NCI-H1092 (cell line): Measurements from ENCODE around the gene DISP3.

Experiments used
- DNase-seq: peaks from one replicate; lab custom pipeline; 2025; lab: John Stamatoyannopoulos, UW

DISP3 gene

DNA sequence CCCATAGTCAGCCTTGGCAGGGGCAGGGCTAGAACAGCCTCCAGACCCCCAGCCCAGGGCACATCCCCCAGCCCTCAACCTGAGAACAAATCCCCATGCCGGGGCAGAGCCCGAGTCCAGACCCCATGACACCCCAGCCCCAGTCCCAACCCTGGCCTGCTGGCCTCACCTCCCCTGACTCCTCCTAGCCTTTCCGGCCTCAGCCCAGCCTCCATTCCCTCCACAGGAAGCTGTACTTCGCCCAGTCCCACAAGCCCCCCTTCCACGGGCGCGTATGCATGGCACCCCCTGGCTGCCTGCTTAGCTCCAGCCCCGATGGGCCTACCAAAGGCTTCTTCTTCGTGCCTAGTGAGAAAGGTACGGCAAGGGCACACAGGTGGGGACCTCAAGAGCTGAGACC lies 50.4 kb downstream of the DISP3 start:
- DNase-seq, result no peak

DNA sequence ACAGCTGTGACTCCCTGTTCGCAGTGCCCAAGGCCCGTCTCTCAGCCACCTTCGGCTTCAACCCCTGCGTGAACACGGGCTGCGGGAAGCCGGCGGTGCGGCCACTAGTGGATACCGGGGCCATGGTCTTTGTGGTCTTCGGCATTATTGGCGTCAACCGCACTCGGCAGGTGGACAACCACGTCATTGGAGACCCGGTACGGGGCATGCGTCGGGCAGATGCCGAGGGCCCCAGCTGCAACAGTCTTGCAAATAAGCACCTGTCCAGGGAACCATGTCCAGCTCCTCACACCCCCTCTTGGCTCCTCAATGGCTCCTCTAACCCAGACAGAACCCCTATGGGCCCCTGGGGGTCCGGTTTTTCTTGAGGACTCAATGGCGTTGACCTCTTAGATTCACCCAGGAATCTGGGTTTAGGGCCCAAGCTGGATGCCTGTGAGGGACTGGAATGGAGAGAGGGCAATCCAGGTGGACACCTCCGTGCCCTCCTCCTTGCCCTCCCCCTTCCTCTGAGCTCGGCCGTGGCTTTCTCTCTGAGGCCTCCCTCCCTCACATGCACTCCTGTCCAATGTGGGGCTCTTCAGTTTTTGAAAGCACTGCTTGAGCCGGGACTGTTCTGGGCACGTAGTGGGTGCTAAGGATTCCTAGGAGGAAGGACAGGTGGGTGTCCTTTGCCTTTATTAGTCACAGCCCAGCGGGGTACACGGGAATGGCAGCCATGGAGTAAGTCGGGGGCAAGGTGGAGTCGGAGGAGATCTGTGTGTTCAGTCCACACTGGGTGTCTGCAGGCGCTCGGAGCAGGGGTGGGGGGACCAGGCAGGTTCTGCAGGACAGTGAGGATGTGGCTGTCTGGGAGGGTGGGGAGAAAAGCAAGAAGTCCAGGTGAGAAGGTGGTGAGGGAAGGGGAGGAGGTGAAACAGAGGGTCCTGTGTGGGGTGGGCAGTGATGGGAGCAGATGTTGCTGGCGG lies 51.1 kb downstream of the DISP3 start:
- no peak for DNase-seq

DNA sequence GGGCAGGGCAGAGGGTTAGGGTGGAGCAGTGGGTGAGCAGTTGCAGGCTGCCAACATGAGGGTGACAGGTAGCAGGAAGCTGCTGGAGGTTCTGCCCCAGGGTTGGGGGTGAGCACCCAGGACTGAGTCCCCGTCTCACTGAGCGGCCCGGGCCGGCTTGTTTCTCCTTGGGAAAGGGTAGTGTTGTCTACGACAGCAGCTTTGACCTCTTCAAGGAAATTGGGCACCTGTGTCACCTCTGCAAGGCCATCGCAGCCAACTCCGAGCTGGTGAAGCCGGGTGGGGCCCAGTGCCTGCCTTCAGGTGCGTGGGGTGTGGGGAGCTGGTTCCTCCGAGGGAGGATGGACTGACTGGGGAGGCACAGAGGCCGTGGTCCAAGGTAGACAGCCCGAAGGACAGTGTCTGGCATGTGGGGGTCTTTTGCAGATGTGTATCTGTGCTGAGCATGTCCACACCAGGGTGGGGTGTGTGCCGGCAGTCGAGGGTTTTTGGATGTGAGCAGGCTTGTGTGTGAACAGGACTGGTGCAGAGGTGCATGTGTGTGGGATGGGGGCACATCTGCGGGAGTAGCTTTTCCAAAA lies 51.9 kb downstream of the DISP3 start:
- DNase-seq, result no peak

DNA sequence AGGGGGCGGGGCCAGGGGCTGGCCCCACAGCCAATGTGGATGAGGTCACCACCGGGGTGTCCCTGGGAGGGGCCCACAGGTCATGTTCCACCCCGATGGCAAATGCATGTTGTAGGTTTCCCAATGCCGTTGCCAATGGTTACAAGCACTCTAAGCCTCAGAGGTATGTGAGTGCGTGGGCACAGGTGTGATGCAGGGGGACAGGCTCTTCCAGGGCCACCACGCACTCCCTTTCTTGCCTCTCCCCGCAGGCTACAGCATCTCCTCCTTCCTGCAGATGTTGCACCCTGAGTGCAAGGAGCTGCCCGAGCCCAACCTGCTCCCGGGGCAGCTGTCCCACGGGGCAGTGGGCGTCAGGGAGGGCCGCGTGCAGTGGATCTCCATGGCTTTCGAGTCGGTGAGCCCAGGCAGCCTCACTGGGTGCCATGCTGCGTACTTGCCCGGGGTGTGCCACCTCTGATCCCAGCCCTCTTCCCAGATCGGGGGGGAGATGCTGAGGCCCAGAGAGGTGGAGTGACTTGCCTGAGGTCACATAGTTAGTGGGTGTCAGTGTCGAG lies 52.4 kb downstream of the DISP3 start:
- DNase-seq, result no peak

DNA sequence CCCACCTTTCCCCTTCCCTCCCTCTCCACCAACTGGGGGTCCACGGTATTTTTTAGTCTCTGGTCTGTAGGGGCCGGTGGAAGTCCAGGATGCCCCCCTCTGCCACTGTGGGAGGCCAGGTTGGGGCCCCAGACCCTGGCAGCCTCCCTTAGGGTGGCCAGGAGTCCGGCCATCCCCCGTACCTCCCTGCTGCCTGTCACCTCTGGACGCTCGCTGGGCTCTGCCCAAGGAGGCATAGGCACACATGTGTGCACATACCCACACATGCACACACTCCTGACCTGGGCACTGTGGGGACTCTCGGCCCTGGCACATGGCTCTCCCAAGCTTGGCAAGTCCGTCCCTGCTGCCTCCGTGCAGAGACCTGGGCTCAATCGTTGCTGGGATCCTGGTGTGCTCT lies 53.0 kb downstream of the DISP3 start:
- no peak for DNase-seq

DNA sequence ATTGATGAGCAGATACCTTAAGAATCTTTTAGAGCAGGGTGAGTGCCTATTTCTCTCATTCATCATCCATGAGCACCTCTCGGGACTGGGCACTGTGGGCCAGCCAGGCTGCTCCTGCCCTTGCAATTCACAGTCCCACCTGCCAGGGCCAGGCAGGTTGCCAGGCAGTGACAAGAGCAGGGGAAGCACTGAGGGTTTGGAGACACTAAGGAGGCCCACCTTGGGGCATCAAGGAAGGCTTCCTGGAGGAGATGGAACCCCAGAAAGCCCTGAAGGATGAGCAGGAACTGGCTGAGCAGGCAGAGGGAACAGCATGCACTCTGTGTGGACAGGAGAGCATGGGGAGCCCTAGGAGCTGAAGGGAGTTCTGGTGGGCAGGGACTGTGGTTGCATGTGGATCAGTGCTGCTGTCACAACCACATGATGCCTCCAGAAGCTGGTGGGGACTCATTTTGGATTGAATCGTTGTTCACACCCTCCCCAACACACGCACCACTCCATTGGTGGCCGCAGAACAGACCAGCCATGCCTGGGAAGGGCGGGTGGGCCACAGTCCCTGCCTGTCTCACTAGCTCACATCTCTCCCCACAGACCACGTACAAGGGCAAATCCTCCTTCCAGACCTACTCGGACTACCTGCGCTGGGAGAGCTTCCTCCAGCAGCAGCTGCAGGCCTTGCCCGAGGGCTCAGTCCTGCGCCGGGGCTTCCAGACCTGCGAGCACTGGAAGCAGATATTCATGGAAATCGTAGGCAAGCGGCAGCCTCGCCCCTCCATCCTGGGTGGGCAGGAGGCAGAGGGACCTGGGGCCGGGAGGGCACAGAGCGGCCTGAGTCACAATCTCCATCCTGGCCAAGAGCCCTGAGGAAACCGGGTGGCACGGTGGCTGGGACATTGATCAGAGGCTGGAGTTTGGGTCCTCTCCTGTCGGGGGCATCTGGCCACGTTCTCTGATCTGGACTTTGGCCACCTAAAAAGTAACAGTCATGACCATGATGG lies 55.1 kb downstream of the DISP3 start:
- DNase-seq, result no peak

DNA sequence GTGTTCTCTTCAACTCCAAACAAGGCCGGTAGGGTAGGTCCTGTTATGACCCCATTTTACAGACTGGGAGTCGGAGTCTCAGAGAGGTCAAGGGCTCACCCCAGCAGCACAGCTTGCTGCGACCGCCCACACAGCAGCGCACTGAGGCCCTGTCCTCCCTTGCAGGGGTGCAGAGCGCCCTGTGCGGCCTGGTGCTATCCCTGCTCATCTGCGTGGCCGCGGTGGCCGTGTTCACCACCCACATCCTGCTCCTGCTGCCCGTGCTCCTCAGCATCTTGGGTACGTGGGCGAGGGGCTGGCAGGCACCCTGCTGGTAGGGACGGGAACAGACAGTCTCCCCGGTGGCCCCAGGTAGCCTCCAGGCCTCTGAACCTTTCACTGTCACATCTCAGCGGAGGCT lies 55.9 kb downstream of the DISP3 start:
- DNase-seq, result no peak

DNA sequence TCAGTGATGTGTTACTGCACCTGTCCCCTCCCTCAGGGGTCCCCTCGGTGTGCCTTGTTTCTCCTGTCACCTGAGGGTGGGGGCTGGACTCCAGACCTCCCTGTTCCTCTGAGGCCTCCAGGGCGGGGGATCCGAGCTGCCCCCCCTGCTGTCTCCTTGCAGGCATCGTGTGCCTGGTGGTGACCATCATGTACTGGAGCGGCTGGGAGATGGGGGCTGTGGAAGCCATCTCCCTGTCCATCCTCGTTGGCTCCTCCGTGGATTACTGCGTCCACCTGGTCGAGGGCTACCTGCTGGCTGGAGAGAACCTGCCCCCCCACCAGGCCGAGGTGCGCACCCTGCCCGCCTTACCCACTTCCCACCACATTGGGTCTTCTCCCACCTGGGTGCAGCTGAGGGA lies 56.4 kb downstream of the DISP3 start:
- no peak for DNase-seq

DNA sequence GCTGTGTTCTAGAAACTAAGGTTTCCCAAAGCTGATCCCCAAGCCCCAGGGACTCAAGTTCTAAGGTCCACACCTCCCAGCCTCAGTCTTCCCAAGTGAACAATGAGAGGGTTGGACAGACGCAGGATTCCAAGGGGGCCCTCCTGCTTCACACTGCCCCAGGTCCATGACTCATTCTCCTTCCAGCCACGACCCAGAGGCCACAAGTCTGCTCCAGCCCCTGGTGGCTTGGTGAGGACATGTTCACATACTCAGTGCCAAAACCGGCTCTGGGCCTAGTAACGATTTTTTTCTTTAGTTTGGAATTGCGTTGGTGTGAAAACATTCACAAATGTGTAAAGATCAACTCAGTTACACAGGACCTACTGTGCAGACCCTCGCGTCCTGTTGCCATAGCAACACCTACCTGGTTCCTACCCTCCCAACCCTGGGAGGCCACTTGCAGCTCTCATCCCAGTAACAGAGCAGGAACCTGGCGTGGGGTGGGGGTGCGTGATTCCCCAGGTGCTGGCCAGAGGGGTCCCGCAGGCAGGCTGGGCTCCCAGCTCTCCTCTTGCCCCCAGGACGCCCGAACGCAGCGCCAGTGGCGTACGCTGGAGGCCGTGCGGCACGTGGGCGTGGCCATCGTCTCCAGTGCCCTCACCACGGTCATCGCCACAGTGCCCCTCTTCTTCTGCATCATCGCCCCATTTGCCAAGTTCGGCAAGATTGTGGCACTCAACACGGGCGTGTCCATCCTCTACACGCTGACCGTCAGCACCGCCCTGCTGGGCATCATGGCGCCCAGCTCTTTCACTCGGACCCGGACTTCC lies 57.0 kb downstream of the DISP3 start:
- no peak for DNase-seq

DNA sequence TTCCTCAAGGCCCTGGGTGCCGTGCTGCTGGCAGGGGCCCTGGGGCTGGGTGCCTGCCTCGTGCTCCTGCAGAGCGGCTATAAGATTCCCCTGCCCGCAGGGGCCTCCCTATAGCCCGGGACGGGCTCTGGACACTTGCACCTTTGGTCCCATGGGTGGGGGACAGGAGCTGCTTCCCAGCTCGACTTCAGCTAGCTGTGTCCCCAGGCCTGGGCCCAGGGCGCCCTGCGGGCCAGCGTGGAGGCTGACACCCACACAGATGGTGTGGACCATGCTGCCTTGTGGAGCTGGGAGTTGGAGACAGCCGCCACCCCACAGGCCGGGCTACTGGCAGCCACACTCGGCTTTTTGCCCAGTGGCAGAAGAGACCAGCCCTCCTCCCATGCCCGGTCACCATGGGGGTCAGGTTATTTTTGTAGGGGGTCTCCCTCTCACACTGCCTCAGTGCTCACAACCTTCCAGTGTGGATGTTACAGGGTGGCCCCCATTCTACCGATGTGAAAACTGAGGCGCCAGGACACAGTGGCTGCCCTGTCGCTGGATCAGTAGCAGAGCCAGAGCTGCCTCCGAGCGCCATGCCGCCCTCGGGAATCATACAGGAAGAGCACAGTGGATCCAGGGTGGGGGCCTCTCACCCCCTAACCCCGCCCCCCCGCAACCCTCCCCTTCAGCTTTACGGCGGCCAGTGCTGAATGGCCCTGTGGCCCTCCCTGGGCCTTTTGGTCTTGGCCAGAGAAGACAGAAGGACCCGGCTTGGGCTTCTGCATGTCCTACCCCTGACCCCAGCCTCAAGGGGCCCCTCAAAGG lies 57.8 kb downstream of the DISP3 start:
- no peak for DNase-seq

DNA sequence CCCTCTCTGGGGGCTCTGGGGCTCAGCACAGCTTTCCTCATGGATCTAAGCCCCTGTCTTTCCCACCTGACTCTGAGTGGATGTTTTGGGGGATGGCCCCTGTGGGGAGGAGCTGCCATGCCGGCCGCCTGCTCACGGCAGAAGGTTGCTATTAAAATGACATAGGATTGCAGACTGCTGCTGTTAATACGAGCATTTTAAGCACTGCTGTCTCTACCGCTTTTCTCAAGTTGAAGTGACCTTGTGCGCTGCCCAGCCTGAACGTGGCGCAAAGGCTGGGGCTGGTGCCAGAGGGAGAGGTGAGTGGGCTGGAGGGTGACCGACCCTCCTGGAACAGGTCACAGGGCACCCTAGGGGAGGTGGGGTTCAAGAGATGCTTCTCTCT lies 58.4 kb downstream of the DISP3 start:
- DNase-seq, result no peak

DNA sequence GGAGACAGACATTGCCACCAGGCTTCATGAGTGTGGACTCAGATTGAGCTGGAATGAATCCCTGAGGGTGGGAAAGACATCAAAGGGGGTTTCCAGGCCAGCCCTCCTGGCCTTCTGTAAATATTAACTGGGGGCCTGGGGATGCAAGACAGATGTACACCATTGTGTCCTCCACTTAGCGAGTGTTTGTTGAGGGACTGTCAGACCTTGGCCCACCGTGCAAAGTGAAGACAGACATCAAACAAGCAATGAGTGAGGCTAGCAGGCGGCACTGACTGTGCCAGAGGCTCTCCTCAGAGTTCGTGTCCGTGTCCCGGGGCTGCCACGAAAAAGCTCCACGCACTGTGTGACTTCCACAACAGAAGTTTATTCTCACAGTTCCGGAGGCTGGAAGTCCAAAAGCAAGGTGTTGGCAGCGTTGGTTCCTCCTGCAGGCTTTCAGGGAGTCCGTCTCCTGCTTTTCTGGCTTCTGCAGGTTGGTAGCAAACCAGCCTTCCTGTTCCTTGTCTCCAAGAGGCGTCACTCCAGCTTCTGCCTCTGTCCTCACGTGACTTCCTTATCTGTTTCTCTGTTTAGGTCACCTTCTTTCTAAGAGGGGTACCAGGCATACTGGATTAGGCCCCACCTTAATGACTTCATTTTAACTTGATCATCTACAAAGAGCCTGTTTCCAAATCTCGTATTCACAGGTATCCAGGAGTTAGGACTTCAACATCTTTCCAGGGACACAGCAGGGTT lies 59.1 kb downstream of the DISP3 start:
- no peak for DNase-seq

DNA sequence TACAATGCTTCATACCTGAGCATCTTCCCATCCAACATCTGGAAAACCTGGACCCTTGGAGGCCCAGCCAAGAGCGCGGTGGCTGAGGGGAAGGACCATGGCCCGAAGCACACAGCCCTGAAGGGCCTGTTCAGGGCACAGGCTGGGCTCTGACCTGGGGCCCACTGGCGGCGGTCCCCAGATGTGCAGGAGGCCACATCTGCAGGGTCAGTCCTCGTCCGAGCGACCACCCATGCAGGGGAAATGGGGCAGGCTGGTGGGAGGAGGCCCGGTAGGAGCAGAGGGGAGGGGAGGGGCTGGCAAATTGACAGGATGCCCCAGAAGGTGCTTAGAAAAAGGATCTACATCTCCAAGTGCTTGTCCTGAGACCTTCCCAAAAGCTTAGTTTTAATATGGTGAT lies 59.9 kb downstream of the DISP3 start:
- DNase-seq, result no peak

DNA sequence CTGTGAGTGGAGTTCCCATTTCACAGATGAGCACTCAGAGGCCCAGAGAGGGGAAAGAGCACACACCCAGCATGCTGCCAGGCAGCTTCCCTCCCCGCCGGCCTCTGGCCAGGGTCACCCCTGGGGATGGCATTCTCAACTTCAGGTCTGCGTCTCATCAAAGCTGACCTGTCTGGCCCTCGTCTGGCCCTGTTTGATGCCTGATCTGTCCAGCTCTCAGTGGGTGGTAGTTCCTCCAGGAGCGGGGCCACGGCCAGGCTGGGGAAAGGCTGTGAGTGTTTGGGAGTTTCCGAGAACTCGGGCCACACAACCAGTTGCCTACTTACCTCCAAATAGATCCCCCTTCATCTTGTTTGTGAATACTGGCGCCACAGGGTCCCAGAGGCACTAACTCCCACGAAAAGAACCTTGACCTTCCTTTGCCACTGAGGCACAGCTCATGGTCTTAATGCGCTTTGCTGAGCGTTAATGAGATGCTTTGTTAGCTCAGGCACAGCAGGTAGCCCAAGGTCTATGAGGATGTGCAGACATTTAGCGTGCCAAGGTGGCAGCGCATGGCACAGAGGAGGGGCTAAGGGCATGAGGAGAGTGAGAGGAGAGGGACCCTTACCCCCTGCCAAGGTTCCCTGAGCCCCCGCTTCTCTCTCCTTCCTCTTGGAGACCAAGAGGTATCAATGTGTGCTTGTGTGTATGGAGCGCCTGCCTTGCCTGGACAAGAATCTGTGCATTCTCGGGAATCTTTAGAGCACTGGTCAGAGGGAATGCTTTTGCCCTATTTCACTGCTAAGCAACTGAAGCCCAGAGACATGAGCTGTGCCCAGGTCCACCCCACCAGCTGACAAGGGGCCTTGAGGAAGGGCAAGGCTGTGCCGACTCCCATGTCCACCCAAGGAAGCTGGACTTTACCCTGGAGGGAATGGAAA lies 61.2 kb downstream of the DISP3 start:
- DNase-seq, result no peak

DNA sequence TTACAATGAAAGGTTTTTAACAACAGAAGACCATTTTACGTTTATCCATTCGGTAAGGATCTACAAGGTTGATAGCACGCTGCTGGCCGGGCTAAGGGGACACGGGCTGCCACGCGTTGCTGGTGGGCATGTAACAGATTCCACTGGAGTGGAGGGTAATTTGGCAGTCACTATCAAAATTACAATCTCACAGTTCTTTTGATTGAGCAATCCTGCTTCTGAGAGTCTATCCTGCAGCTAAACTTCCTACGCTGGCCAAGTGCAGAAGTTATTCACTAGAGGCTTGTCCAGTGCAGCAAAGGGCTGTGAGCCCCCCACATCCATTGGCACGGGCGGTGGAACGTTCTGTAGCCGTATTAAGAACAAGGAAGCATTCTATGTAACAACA lies 61.8 kb downstream of the DISP3 start:
- no peak for DNase-seq

DNA sequence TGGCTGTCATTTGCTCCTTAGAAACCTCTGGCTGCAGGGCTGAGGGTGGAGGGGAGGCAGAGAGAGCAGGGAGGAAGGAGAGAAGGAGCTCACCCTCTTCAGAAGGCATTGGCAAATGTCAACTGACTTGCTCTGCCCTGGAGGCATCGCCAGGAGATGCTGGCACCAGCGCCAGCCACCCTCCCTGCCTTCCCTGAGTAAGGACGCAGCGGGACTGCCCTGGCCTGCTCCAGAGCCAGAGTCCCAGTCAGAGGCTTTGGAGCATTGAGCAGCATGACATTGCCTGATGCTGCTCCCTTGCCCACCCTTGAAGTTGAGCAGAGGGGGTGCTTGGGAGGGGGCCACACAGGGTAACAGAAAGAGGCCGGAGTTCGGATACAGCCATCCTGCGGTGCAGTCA lies 62.3 kb downstream of the DISP3 start:
- no peak for DNase-seq

DNA sequence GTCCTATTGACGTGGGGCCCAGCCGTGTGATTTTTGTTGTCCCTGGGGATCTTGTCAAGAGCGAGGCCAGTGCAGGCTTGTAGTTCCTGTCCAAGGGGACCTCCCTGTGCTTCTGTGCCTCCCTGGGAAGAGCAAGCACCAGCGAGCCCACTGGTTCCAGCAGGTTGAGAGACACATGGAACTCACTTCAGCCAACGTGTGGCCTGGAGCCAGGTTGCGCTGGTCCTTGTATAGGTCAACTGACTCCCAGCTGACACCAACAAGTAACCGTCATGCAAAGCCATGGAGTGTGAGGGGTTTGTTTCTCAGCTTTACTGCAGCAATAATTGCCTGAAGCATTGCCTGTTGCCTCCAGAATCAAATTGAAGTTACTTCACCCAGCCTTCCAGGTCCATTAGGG lies 63.0 kb downstream of the DISP3 start:
- DNase-seq, result no peak

DNA sequence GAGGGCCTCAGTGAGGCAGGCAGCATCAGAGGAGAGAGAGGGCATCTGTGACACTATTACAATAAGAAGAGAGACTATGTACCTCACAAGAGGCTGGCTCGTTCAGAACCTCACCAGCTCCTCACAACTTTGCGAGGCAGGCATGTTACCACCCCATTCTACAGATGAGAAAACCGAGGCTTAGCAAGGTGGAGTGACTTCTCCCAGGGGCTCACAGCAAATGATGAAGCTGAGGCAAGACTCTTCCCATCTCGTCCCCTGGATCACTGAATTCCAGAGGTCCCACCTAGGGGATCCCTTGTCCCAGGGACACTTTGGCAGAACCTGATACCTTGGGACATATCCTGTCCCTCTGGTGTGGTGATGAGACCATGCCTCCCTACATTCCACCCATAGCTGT lies 64.4 kb downstream of the DISP3 start:
- no peak for DNase-seq

DNA sequence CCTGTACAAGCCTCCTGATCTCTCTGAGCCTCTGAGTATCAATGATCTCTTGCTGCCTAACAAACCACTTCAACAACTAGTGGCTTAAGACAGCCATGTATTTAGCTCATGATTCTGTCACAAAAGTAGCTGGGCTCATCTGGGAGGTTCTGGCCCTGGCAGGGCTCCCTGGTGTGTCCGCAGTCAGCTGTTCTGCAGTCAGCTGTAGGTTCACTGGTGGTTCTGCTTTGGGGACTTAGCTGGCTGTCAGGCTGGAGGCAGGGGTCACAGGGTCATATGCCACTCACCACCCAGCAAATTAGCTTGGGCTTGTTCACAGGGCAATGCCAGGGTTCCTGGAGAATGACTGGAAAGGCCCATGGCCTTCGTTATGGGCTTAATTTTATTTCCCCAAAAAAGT lies 64.8 kb downstream of the DISP3 start:
- DNase-seq, result no peak
